ENCODE measurements around the gene PI4KA.

The PI4KA gene

DNA sequence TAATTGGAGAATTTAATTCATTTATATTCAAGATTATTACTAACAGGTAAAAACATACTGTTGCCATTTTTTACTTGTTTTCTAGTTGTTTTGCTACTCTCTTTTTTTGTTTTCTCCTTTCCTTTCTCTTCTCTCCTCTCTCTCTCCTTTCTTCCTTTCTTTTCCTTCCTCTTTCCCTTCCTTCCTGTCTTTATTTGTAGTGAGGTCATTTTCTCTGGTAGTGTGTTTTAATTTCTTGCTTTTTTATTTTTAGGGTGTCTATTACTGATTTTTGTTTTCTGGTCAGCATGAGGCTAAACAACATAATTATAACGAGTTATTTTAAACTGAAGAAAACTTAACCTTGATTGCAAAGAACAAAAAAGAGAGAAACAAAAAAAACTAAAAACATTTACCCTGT lies 197.1 kb downstream of the PI4KA start:
- DNase-seq = no peak
- TF ChIP-seq GATA1 (IDR thresholded peaks at IDR 0.05; ENCODE audit: low read depth, low read length) = no peak
- TF ChIP-seq POLR2A (IDR thresholded peaks at IDR 0.05; ENCODE audit: low read length) = no peak

GRCh38 chr22:20660441-20661054 lies 198.1 kb downstream of the PI4KA start:
- TF ChIP-seq POLR2A (IDR thresholded peaks at IDR 0.05; ENCODE audit: low read length) = no peak
- TF ChIP-seq GATA1 (IDR thresholded peaks at IDR 0.05; ENCODE audit: low read depth, low read length) = no peak

GRCh38 chr22:20659920-20660319 lies 198.7 kb downstream of the PI4KA start:
- TF ChIP-seq POLR2A (IDR thresholded peaks at IDR 0.05; ENCODE audit: low read length) = no peak
- no peak for TF ChIP-seq GATA1 (IDR thresholded peaks at IDR 0.05; ENCODE audit: low read depth, low read length)
- DNase-seq = no peak

More at GRCh38 chr22:20660441-20661054, 198.1 kb downstream of the PI4KA start:
- DNase-seq = no peak

- TF ChIP-seq POLR2A (IDR thresholded peaks at IDR 0.05; ENCODE audit: low read length) (no peak), GATA1 (IDR thresholded peaks at IDR 0.05; ENCODE audit: low read depth, low read length) (no peak)
- no peak for DNase-seq
Measured at GRCh38 chr22:20659258-20659657, 199.4 kb downstream of the PI4KA start.

DNA sequence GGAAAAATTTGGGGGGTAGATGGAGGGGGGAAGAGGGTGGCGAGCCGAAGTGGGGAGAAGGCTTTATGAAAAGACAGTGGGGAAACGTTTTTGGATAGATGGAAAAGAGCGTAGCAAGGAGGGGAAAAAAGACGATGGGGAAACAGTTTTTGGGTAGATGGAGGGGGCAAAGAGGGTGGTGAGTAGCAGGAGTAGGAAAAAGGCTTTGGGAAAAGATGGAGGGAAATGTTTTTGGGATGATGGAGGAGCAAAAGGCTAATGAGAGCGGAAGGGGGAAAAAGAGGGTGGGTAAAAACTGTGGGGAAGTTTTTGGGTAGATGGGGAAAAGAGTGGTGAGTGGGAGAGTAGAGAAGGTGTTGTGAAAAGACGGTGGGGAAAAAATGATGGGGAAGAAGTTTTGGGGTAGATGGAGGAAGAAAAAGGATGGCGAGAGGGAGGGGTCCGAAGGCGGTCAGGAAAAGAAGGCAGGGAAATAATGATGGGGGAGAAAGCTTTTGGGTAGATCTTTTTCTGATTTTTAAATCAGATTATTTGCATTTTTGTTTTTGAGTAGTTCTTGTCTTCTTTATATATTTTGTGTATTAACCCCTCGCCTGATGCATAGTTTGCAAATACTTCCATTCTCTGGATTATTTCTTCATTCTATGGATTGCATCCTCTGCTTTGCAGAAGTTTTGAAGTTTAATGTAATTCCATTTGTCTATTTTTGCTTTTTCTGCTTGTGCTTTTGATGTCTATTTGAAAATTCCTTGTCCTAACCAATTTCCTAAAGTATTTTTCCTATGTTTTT lies 200.0 kb downstream of the PI4KA start:
- TF ChIP-seq GATA1 (IDR thresholded peaks at IDR 0.05; ENCODE audit: low read depth, low read length) (no peak), POLR2A (IDR thresholded peaks at IDR 0.05; ENCODE audit: low read length) (no peak)
- no peak for DNase-seq

DNA sequence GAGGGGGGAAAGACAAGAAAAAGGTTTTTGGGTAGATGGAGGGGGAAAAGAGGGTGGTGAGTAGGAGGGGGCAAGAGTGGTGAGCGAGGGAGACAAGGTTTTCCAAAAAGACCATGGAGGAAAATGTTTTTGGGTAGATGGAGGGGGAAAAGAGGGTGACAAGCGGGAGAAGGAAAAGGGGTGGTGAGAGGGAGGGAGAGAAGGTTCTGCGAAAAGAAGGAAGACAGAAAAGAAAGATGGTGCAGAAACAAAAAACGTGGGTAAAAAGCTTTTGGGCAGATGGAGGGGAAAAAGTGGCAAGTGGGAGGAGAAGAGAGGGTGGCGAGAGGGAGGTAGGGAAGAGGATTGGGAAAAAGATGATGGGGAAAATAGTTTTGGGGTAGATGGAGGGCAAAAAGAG lies 200.6 kb downstream of the PI4KA start:
- TF ChIP-seq POLR2A (IDR thresholded peaks at IDR 0.05; ENCODE audit: low read length) (no peak), GATA1 (IDR thresholded peaks at IDR 0.05; ENCODE audit: low read depth, low read length) (no peak)
- DNase-seq = no peak
